ENCODE measurements around the gene EHD4.

EHD4 gene

GRCh38 chr15:41852736-41853590, 119.4 kb downstream of the EHD4 start:
- DNase-seq = no peak

- DNase-seq = no peak
These were observed 120.5 kb downstream of the EHD4 start for GRCh38 chr15:41851755-41852370.

- no peak for DNase-seq
These were observed 121.2 kb downstream of the EHD4 start for GRCh38 chr15:41851167-41851523.

GRCh38 chr15:41850482-41851166, 121.7 kb downstream of the EHD4 start:
- no peak for DNase-seq

GRCh38 chr15:41849861-41850260, 122.5 kb downstream of the EHD4 start:
- DNase-seq = no peak

GRCh38 chr15:41849204-41849603, 123.2 kb downstream of the EHD4 start:
- DNase-seq = no peak

- no peak for DNase-seq
These were observed 123.7 kb downstream of the EHD4 start for GRCh38 chr15:41848631-41849030.

GRCh38 chr15:41847981-41848380, 124.4 kb downstream of the EHD4 start:
- DNase-seq = no peak

GRCh38 chr15:41847206-41847605, 125.2 kb downstream of the EHD4 start:
- DNase-seq = no peak
